Activated CD4-positive, alpha-beta T cell treated with anti-CD3 and anti-CD28 coated beads for 48 hours (primary cell): ENCODE data around the gene KMT2A.

Experiments
- DNase-seq: peaks from one replicate; pipeline ENCODE4 v3.0.0-alpha.2; 2020

KMT2A gene

DNA sequence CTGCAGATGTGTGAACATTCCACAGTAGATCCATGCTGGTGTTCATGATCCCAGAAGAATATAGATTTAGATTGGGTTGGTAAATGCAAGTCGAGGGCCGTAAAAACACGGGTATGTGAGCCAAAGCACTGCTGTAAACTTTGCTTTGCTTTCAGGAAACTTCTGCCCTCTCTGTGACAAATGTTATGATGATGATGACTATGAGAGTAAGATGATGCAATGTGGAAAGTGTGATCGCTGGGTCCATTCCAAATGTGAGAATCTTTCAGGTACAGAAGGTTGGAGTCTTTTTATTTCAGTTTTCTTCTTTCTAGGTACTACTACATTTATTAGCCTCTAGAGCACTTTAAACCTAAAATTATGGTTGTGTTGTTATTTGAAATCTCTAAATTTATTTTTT, 54.7 kb downstream of the KMT2A start:
- DNase-seq = peak; percentile 18

GRCh38 chr11:118497831-118498230, 61.5 kb downstream of the KMT2A start:
- no peak for DNase-seq

DNA sequence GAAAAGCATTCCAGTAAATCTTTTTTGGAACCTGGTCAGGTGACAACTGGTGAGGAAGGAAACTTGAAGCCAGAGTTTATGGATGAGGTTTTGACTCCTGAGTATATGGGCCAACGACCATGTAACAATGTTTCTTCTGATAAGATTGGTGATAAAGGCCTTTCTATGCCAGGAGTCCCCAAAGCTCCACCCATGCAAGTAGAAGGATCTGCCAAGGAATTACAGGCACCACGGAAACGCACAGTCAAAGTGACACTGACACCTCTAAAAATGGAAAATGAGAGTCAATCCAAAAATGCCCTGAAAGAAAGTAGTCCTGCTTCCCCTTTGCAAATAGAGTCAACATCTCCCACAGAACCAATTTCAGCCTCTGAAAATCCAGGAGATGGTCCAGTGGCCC, 66.9 kb downstream of the KMT2A start:
- DNase-seq = no peak

GRCh38 chr11:118511601-118512000, 75.3 kb downstream of the KMT2A start:
- DNase-seq = no peak

DNA sequence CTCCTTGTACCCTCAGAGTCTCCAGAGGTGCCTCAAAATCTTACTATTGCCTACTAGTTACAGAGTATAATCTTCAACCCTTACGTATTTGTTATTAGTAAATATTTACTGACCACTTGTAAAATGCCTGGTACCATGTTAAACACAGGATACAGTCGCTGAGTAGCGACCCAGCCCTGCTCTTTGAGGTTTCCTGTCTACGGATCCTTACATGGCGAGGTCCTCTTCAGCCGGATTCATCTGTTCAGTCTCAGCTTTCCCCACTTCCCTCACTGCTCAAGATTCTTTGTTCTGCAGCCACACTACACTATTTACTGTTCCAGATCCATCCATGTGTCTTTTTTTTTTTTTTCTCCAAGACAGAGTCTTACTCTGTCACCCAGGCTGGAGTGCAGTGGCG, 77.8 kb downstream of the KMT2A start:
- no peak for DNase-seq

GRCh38 chr11:118519549-118519948, 83.3 kb downstream of the KMT2A start:
- no peak for DNase-seq

- DNase-seq = no peak
These were observed 85.6 kb downstream of the KMT2A start for GRCh38 chr11:118521892-118522311.

GRCh38 chr11:118522571-118523072, 86.3 kb downstream of the KMT2A start:
- DNase-seq = no peak

- no peak for DNase-seq
These were observed 88.1 kb downstream of the KMT2A start for GRCh38 chr11:118524356-118524755.

- no peak for DNase-seq
These were observed 88.6 kb downstream of the KMT2A start for GRCh38 chr11:118524757-118525470.

GRCh38 chr11:118526688-118527087, 90.4 kb downstream of the KMT2A start:
- DNase-seq = no peak

DNA sequence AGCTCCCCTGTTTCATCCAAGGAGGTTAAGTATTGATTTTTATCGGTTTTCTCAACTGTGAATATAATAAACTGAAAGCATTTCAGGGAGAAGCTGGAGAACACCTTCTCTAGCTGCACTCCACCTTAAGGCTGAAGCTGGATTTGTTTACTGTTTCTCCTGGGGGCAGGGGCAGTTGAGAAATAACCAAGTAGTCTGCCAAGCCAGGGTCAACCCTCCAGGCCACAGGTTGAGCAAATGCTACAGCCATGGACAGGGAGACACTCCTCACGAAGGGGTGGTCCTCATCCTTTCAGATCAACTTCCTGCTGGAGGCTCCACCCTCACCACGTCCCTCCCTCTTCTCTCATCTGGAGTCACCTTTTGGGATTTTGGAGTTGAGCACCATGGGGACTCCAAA, 90.8 kb downstream of the KMT2A start, which contains the start of gene TTC36:
TTC36 (plus strand) TSS at position 366 of the 400 bp plus-strand sequence; CDS start at position 387, 21 bp downstream.
- DNase-seq = no peak

DNA sequence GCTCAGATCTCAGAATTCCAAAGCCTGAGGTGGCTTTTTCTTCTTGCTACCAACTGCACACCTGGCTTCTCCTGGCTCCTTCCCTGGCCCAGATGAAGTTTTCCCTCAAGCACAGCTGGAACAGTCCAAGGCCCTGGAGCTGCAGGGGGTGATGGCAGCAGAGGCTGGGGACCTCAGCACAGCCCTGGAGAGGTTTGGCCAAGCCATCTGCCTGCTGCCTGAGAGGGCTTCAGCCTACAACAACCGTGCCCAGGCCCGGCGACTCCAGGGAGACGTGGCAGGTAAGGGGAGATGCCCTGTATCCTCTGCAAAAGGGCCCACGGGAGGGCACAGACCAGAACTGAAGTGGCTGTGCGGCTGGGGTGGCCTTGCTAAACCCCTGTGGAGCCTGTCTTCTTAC, 92.2 kb downstream of the KMT2A start:
- DNase-seq = no peak

DNA sequence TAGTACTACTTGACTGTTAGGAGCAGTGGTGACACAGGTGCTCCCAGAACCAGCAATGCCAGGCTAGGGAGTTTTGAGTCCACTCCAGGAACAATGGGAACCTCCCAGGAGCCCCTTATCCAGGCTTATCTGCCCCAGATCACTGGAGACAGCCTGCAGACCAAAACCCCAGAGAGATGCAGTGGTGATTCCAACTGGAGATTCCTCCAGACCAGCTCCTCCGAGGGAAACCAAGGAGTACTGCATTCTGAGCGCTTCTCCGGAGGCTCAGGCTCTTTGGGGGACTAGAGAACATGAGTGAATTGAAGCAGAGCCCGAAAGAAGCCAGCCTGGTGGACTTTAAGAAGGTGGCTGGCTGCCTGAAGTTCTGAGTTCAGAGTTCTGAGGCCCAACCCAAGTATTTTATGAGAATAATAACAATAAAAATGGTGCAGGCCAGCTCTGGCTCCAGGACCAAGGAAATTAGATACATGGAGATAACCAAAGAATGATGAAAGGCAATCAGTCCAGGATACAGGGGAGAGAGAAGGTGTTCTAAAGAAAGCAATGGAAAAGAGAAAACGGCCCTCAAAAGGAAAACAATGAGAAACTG, 93.4 kb downstream of the KMT2A start:
- DNase-seq = no peak

- DNase-seq = no peak
These were observed 93.9 kb downstream of the KMT2A start for GRCh38 chr11:118530180-118530682.

- DNase-seq = peak; percentile 83
These were observed 94.6 kb downstream of the KMT2A start, which contains the start of gene TMEM25 for GRCh38 chr11:118530683-118531596. TMEM25 (plus strand) TSS chr11:118531192; CDS start chr11:118531802, 610 bp downstream.

- no peak for DNase-seq
These were observed 95.3 kb downstream of the KMT2A start for GRCh38 chr11:118531597-118532084.

GRCh38 chr11:118532091-118532490, 95.8 kb downstream of the KMT2A start:
- no peak for DNase-seq

GRCh38 chr11:118532852-118533768, 96.8 kb downstream of the KMT2A start:
- no peak for DNase-seq

GRCh38 chr11:118533769-118534729, 97.8 kb downstream of the KMT2A start:
- DNase-seq = no peak
